ENCODE data around the gene PCDHB9.
"Not testable (repeated sequence)": the region's sequence is repeated elsewhere in the genome, so short reads cannot be mapped to it uniquely, and the experiment has no call there.

PCDHB9 gene

GRCh38 chr5:141172381-141173204, 14.4 kb upstream of the PCDHB9 start, which contains the start of gene PCDHB7:
PCDHB7 (plus strand) TSS chr5:141172644; CDS start chr5:141172836, 192 bp downstream.
- TF ChIP-seq, protein P1, sequence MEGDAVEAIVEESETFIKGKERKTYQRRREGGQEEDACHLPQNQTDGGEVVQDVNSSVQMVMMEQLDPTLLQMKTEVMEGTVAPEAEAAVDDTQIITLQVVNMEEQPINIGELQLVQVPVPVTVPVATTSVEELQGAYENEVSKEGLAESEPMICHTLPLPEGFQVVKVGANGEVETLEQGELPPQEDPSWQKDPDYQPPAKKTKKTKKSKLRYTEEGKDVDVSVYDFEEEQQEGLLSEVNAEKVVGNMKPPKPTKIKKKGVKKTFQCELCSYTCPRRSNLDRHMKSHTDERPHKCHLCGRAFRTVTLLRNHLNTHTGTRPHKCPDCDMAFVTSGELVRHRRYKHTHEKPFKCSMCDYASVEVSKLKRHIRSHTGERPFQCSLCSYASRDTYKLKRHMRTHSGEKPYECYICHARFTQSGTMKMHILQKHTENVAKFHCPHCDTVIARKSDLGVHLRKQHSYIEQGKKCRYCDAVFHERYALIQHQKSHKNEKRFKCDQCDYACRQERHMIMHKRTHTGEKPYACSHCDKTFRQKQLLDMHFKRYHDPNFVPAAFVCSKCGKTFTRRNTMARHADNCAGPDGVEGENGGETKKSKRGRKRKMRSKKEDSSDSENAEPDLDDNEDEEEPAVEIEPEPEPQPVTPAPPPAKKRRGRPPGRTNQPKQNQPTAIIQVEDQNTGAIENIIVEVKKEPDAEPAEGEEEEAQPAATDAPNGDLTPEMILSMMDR (IDR thresholded peaks at IDR 0.05; ENCODE audit: borderline replicate concordance, extremely low read depth, low read length, poor library complexity, severe bottlenecking): peak; percentile 73
- TF ChIP-seq EZH2 (IDR thresholded peaks at IDR 0.05; ENCODE audit: borderline replicate concordance, low read depth, low read length, severe bottlenecking): no peak
- H3K4me2 ChIP-seq (ENCODE audit: insufficient read depth, low read length): no peak within 1 kb of the TSS
- H3K9me3 ChIP-seq (ENCODE audit: insufficient read depth, low read length, severe bottlenecking): no peaks in the 10 kb centered on the region
- H3K36me3 ChIP-seq (ENCODE audit: insufficient read depth, low read length): no peaks in the 10 kb centered on the region
- no peak within 1 kb of the TSS for H3K9ac ChIP-seq (ENCODE audit: low read depth, low read length)
- no peaks in the 10 kb centered on the region for H3K79me2 ChIP-seq (ENCODE audit: insufficient read depth, low read length)
- peak within 1 kb of the TSS; percentile 42; the same call in 1 of the 2 replicates for H2AFZ ChIP-seq (ENCODE audit: low read depth, low read length)
- no peak within 1 kb of the TSS for H3K4me3 ChIP-seq (ENCODE audit: low read depth in 1 of 2, low read length in 2 of 2)
- peaks cover 8% of the 10 kb centered on the region for H3K27me3 ChIP-seq (ENCODE audit: insufficient read depth, low read length, poor library complexity)
- peak; percentile 42 for DNase-seq
- no peak for ATAC-seq (ENCODE audit: insufficient read depth, low read depth)
- H4K20me1 ChIP-seq (ENCODE audit: insufficient read depth, low read length): no peaks in the 10 kb centered on the region
- no peaks in the 10 kb centered on the region for H3K4me1 ChIP-seq (ENCODE audit: insufficient read depth, low read length)
- H3K27ac ChIP-seq (ENCODE audit: low read length): no peak within 1 kb of the TSS

DNA sequence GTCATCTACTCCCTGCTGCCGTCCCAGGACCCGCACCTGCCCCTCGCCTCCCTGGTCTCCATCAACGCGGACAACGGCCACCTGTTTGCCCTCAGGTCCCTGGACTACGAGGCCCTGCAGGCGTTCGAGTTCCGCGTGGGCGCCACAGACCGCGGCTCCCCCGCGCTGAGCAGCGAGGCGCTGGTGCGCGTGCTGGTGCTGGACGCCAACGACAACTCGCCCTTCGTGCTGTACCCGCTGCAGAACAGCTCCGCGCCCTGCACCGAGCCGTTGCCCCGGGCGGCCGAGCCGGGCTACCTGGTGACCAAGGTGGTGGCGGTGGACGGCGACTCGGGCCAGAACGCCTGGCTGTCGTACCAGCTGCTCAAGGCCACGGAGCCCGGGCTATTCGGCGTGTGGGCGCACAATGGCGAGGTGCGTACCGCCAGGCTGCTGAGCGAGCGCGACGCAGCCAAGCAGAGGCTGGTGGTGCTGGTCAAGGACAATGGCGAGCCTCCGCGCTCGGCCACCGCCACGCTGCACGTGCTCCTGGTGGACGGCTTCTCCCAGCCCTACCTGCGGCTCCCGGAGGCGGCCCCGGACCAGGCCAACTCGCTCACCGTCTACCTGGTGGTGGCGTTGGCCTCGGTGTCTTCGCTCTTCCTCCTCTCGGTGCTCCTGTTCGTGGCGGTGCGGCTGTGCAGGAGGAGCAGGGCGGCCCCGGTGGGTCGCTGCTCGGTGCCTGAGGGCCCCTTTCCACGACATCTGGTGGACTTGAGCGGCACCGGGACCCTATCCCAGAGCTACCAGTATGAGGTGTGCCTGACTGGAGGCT, 12.5 kb upstream of the PCDHB9 start:
- H3K9me3 ChIP-seq (ENCODE audit: insufficient read depth, low read length, severe bottlenecking); H3K79me2 ChIP-seq (ENCODE audit: insufficient read depth, low read length); DNase-seq; H3K36me3 ChIP-seq (ENCODE audit: insufficient read depth, low read length); H3K4me2 ChIP-seq (ENCODE audit: insufficient read depth, low read length); H3K4me3 ChIP-seq (ENCODE audit: low read depth in 1 of 2, low read length in 2 of 2); H3K9ac ChIP-seq (ENCODE audit: low read depth, low read length); H4K20me1 ChIP-seq (ENCODE audit: insufficient read depth, low read length); H3K27ac ChIP-seq (ENCODE audit: low read length); H3K27me3 ChIP-seq (ENCODE audit: insufficient read depth, low read length, poor library complexity); ATAC-seq (ENCODE audit: insufficient read depth, low read depth); H3K4me1 ChIP-seq (ENCODE audit: insufficient read depth, low read length); H2AFZ ChIP-seq (ENCODE audit: low read depth, low read length): not testable (repeated sequence)

- no peak overlapping the region for H3K9ac ChIP-seq (ENCODE audit: low read depth, low read length)
- no peaks in the 10 kb centered on the region for H3K4me1 ChIP-seq (ENCODE audit: insufficient read depth, low read length)
- no peaks in the 10 kb centered on the region for H4K20me1 ChIP-seq (ENCODE audit: insufficient read depth, low read length)
- no peak overlapping the region for H3K4me3 ChIP-seq (ENCODE audit: low read depth in 1 of 2, low read length in 2 of 2)
- DNase-seq: no peak
- no peaks in the 10 kb centered on the region for H3K36me3 ChIP-seq (ENCODE audit: insufficient read depth, low read length)
- no peak for ATAC-seq (ENCODE audit: insufficient read depth, low read depth)
- peaks cover 8% of the 10 kb centered on the region for H3K27me3 ChIP-seq (ENCODE audit: insufficient read depth, low read length, poor library complexity)
- no peaks in the 10 kb centered on the region for H3K9me3 ChIP-seq (ENCODE audit: insufficient read depth, low read length, severe bottlenecking)
- H3K79me2 ChIP-seq (ENCODE audit: insufficient read depth, low read length): no peaks in the 10 kb centered on the region
- TF ChIP-seq, protein P1 (IDR thresholded peaks at IDR 0.05; ENCODE audit: borderline replicate concordance, extremely low read depth, low read length, poor library complexity, severe bottlenecking): no peak
- TF ChIP-seq EZH2 (IDR thresholded peaks at IDR 0.05; ENCODE audit: borderline replicate concordance, low read depth, low read length, severe bottlenecking): no peak
- no peak overlapping the region for H2AFZ ChIP-seq (ENCODE audit: low read depth, low read length)
- H3K4me2 ChIP-seq (ENCODE audit: insufficient read depth, low read length): no peak overlapping the region
- no peak overlapping the region for H3K27ac ChIP-seq (ENCODE audit: low read length)
Observed at GRCh38 chr5:141175933-141176332, 11.0 kb upstream of the PCDHB9 start.

GRCh38 chr5:141177577-141178191, 9.3 kb upstream of the PCDHB9 start, which contains the start of gene PCDHB8:
PCDHB8 (plus strand) TSS chr5:141177790; CDS start chr5:141178035, 245 bp downstream.
- not testable (repeated sequence) for H3K79me2 ChIP-seq (ENCODE audit: insufficient read depth, low read length); H4K20me1 ChIP-seq (ENCODE audit: insufficient read depth, low read length); DNase-seq; H3K4me1 ChIP-seq (ENCODE audit: insufficient read depth, low read length); ATAC-seq (ENCODE audit: insufficient read depth, low read depth); H3K4me2 ChIP-seq (ENCODE audit: insufficient read depth, low read length); H3K27me3 ChIP-seq (ENCODE audit: insufficient read depth, low read length, poor library complexity); H3K27ac ChIP-seq (ENCODE audit: low read length); H2AFZ ChIP-seq (ENCODE audit: low read depth, low read length); H3K36me3 ChIP-seq (ENCODE audit: insufficient read depth, low read length); H3K9ac ChIP-seq (ENCODE audit: low read depth, low read length); H3K4me3 ChIP-seq (ENCODE audit: low read depth in 1 of 2, low read length in 2 of 2); H3K9me3 ChIP-seq (ENCODE audit: insufficient read depth, low read length, severe bottlenecking)

GRCh38 chr5:141179371-141179770, 7.6 kb upstream of the PCDHB9 start:
- H3K4me1 ChIP-seq (ENCODE audit: insufficient read depth, low read length); H3K27ac ChIP-seq (ENCODE audit: low read length); H3K4me2 ChIP-seq (ENCODE audit: insufficient read depth, low read length); H3K9ac ChIP-seq (ENCODE audit: low read depth, low read length); H2AFZ ChIP-seq (ENCODE audit: low read depth, low read length); H3K79me2 ChIP-seq (ENCODE audit: insufficient read depth, low read length); H3K4me3 ChIP-seq (ENCODE audit: low read depth in 1 of 2, low read length in 2 of 2); ATAC-seq (ENCODE audit: insufficient read depth, low read depth); H4K20me1 ChIP-seq (ENCODE audit: insufficient read depth, low read length); DNase-seq; H3K9me3 ChIP-seq (ENCODE audit: insufficient read depth, low read length, severe bottlenecking); H3K36me3 ChIP-seq (ENCODE audit: insufficient read depth, low read length); H3K27me3 ChIP-seq (ENCODE audit: insufficient read depth, low read length, poor library complexity): not testable (repeated sequence)

- not testable (repeated sequence) for H4K20me1 ChIP-seq (ENCODE audit: insufficient read depth, low read length); H3K9me3 ChIP-seq (ENCODE audit: insufficient read depth, low read length, severe bottlenecking); H3K27ac ChIP-seq (ENCODE audit: low read length)
Observed at GRCh38 chr5:141179876-141180275, 7.1 kb upstream of the PCDHB9 start.

More at GRCh38 chr5:141179876-141180275, 7.1 kb upstream of the PCDHB9 start:
- H3K9ac ChIP-seq (ENCODE audit: low read depth, low read length); H3K79me2 ChIP-seq (ENCODE audit: insufficient read depth, low read length); H3K36me3 ChIP-seq (ENCODE audit: insufficient read depth, low read length); H3K27me3 ChIP-seq (ENCODE audit: insufficient read depth, low read length, poor library complexity); H3K4me2 ChIP-seq (ENCODE audit: insufficient read depth, low read length); ATAC-seq (ENCODE audit: insufficient read depth, low read depth); DNase-seq; H2AFZ ChIP-seq (ENCODE audit: low read depth, low read length); H3K4me3 ChIP-seq (ENCODE audit: low read depth in 1 of 2, low read length in 2 of 2); H3K4me1 ChIP-seq (ENCODE audit: insufficient read depth, low read length): not testable (repeated sequence)

All from DND-41 (cell line).